Uterus (tissue), 2 donors: ENCODE measurements around the gene CEBPE.

Source experiments
- POLR2A ChIP-seq, 2 donors: fragments of 450-650 bp; IDR thresholded peaks; one replicate each; pipeline ENCODE4 v1.6.1; 2016; ENCODE audit warnings: antibody characterized with exemption in 2 of 2, mild to moderate bottlenecking in 1 of 2, moderate library complexity in 1 of 2
- TF ChIP-seq, protein P1 (sequence below), 4 experiments: fragments of 200-600 bp in 2 of 4; fragments of 450-650 bp in 2 of 4; sonication (generic) in 2 of 4; IDR thresholded peaks; one replicate each; pipeline ENCODE4 v1.5.1; 2016 to 2019; ENCODE audit warnings: antibody characterized with exemption in 4 of 4, mild to moderate bottlenecking in 2 of 4, moderate library complexity in 1 of 4

GRCh38 chr14:23164250-23164649 is 45.2 kb upstream of the CEBPE start:
- TF ChIP-seq, protein P1, sequence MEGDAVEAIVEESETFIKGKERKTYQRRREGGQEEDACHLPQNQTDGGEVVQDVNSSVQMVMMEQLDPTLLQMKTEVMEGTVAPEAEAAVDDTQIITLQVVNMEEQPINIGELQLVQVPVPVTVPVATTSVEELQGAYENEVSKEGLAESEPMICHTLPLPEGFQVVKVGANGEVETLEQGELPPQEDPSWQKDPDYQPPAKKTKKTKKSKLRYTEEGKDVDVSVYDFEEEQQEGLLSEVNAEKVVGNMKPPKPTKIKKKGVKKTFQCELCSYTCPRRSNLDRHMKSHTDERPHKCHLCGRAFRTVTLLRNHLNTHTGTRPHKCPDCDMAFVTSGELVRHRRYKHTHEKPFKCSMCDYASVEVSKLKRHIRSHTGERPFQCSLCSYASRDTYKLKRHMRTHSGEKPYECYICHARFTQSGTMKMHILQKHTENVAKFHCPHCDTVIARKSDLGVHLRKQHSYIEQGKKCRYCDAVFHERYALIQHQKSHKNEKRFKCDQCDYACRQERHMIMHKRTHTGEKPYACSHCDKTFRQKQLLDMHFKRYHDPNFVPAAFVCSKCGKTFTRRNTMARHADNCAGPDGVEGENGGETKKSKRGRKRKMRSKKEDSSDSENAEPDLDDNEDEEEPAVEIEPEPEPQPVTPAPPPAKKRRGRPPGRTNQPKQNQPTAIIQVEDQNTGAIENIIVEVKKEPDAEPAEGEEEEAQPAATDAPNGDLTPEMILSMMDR (IDR thresholded peaks at IDR 0.05), result no peak
- TF ChIP-seq POLR2A (IDR thresholded peaks at IDR 0.05), result no peak
